ENCODE data around the gene SMLR1. TPM values are rescaled to one million over a fixed set of nuclear protein-coding genes. Genes with fewer than 3 reads are reported as not detected.

The SMLR1 gene
- total and polyA plus RNA-seq, 2 experiments from 2014 or later, result not detected

GRCh38 chr6:130815200-130816071 lies 11.8 kb upstream of the SMLR1 start:
- H3K4me2 ChIP-seq, result no peak overlapping the region
- Mint-ChIP-seq H3K27ac (no peak overlapping the region), H3K4me1 (no peaks in the 10 kb centered on the region), H3K27me3 (ENCODE audit: insufficient read depth, low read depth, poor library complexity) (no peaks in the 10 kb centered on the region), H3K36me3 (ENCODE audit: low read depth) (no peaks in the 10 kb centered on the region), H3K9me3 (0 out of 3 replicates have a peak, but pooled peaks cover 4% of the 10 kb centered on the region), H3K4me3 (no peak overlapping the region)
- TF ChIP-seq NANOG (IDR thresholded peaks at IDR 0.05; ENCODE audit: borderline replicate concordance), result no peak
- no peak for TF ChIP-seq POLR2AphosphoS5 (IDR thresholded peaks at IDR 0.05; ENCODE audit: low read depth)
- no peak for TF ChIP-seq JUNB (IDR thresholded peaks at IDR 0.05; ENCODE audit: unreplicated experiment)
- TF ChIP-seq ZNF114 (CRISPR knock-in tag; IDR thresholded peaks at IDR 0.05), result no peak
- no peak for TF ChIP-seq EZH2phosphoT487 (IDR thresholded peaks at IDR 0.05; ENCODE audit: unreplicated experiment)
- TF ChIP-seq, protein P1, sequence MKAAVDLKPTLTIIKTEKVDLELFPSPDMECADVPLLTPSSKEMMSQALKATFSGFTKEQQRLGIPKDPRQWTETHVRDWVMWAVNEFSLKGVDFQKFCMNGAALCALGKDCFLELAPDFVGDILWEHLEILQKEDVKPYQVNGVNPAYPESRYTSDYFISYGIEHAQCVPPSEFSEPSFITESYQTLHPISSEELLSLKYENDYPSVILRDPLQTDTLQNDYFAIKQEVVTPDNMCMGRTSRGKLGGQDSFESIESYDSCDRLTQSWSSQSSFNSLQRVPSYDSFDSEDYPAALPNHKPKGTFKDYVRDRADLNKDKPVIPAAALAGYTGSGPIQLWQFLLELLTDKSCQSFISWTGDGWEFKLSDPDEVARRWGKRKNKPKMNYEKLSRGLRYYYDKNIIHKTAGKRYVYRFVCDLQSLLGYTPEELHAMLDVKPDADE (IDR thresholded peaks at IDR 0.05), result no peak
- TF ChIP-seq, protein P2, sequence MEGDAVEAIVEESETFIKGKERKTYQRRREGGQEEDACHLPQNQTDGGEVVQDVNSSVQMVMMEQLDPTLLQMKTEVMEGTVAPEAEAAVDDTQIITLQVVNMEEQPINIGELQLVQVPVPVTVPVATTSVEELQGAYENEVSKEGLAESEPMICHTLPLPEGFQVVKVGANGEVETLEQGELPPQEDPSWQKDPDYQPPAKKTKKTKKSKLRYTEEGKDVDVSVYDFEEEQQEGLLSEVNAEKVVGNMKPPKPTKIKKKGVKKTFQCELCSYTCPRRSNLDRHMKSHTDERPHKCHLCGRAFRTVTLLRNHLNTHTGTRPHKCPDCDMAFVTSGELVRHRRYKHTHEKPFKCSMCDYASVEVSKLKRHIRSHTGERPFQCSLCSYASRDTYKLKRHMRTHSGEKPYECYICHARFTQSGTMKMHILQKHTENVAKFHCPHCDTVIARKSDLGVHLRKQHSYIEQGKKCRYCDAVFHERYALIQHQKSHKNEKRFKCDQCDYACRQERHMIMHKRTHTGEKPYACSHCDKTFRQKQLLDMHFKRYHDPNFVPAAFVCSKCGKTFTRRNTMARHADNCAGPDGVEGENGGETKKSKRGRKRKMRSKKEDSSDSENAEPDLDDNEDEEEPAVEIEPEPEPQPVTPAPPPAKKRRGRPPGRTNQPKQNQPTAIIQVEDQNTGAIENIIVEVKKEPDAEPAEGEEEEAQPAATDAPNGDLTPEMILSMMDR (conservative IDR thresholded peaks at IDR 0.05; ENCODE audit: low read depth in 2 of 2), result no peak
- TF ChIP-seq ZNF462 (CRISPR knock-in tag; IDR thresholded peaks at IDR 0.05), result no peak
- no peak for TF ChIP-seq ZNF331 (CRISPR knock-in tag; IDR thresholded peaks at IDR 0.05; ENCODE audit: low read depth)
- TF ChIP-seq CREB1 (CRISPR knock-in tag; IDR thresholded peaks at IDR 0.05; ENCODE audit: low read depth), result no peak
- TF ChIP-seq EZH2 (IDR thresholded peaks at IDR 0.05; ENCODE audit: low read depth, unreplicated experiment), result no peak
- no peaks in the 10 kb centered on the region for H3K9me2 ChIP-seq (ENCODE audit: insufficient read depth)
- DNase-seq (ENCODE audit: low spot score) (no peak), ATAC-seq (no peak)
- H3K36me3 ChIP-seq (ENCODE audit: insufficient read depth), result 0 out of 2 replicates have a peak, but pooled peaks cover 6% of the 10 kb centered on the region
- no peak overlapping the region for H2AFZ ChIP-seq
- no peaks in the 10 kb centered on the region for H3K27me3 ChIP-seq (ENCODE audit: insufficient read depth)
- no peaks in the 10 kb centered on the region for H3K4me1 ChIP-seq (ENCODE audit: insufficient read depth)
- no peak overlapping the region for H3K27ac ChIP-seq (ENCODE audit: low read depth)
- H3K79me2 ChIP-seq (replicated peaks; ENCODE audit: insufficient read depth), result no peaks in the 10 kb centered on the region
- H3F3A ChIP-seq (replicated peaks; ENCODE audit: low read depth), result no peaks in the 10 kb centered on the region
- H3K4me3 ChIP-seq, result no peak overlapping the region
- no peaks in the 10 kb centered on the region for H4K20me1 ChIP-seq (replicated peaks; ENCODE audit: insufficient read depth)
